K562 (cell line): ENCODE measurements around the gene IQCC. TPM values are rescaled to one million over a fixed set of nuclear protein-coding genes. Genes with fewer than 3 reads are reported as not detected.
A peak's percentile ranks its signal among the peaks of the same experiment; 100 is the strongest.

Experiments used
- CBFA2T2 ChIP-seq: fragments of 450-650 bp; conservative IDR thresholded peaks from 2 replicates; pipeline ENCODE4 v1.6.1; 2017; ENCODE audit warnings: mild to moderate bottlenecking
- CBFB ChIP-seq: sonication (generic); formaldehyde crosslinking; IDR thresholded peaks from 2 replicates; pipeline ENCODE4 v1.4.0; 2020; ENCODE audit warnings: mild to moderate bottlenecking, missing genetic modification reagents
- HNRNPK ChIP-seq: fragments of 200-400 bp; formaldehyde crosslinking; IDR thresholded peaks from one replicate; pipeline ENCODE4 v1.6.1; 2018; ENCODE audit warnings: mild to moderate bottlenecking, low read depth, low read length; ENCODE audit not compliant: poor library complexity, severe bottlenecking
- MBD2 ChIP-seq: sonication (generic); IDR thresholded peaks from 2 replicates; pipeline ENCODE4 v1.6.1; 2016; ENCODE audit warnings: low read depth, borderline replicate concordance
- PHB2 ChIP-seq: fragments of 450-650 bp; IDR thresholded peaks from 2 replicates; pipeline ENCODE4 v1.6.1; 2017; ENCODE audit warnings: low read depth
- RCOR1 ChIP-seq, 2 experiments: IDR thresholded peaks; 2 replicates each; pipeline ENCODE4 v1.6.1; 2012; ENCODE audit warnings: low read depth in 2 of 2, low read length in 2 of 2, borderline replicate concordance in 1 of 2, improper control_type of control experiment in 1 of 2
- SMC3 ChIP-seq: conservative IDR thresholded peaks from 2 replicates; pipeline ENCODE4 v1.6.1; 2011; ENCODE audit warnings: low read depth, low read length, improper control_type of control experiment; ENCODE audit not compliant: insufficient read depth
- TARDBP ChIP-seq: fragments of 450-650 bp; IDR thresholded peaks from 2 replicates; pipeline ENCODE4 v1.6.1; 2016
- TCF3 ChIP-seq: sonication (generic); formaldehyde crosslinking; IDR thresholded peaks from 2 replicates; pipeline ENCODE4 v1.4.0; 2020; ENCODE audit warnings: mild to moderate bottlenecking, missing genetic modification reagents
- XRCC5 ChIP-seq: fragments of 200-400 bp; formaldehyde crosslinking; IDR thresholded peaks from 2 replicates; pipeline ENCODE4 v1.6.1; 2017; ENCODE audit warnings: low read depth, mild to moderate bottlenecking, low read length
- ZC3H11A ChIP-seq: IDR thresholded peaks from 2 replicates; pipeline ENCODE4 v1.6.1; 2012; ENCODE audit warnings: low read depth, low read length, improper control_type of control experiment
- ZFP36 ChIP-seq: fragments of 150-350 bp; IDR thresholded peaks from 2 replicates; pipeline ENCODE4 v1.6.1; 2018; ENCODE audit warnings: low read length, low read depth; ENCODE audit not compliant: partially characterized antibody
- polyA plus RNA-seq, 8 experiments: library from polyadenylated mRNA; depleted of rRNA in 4 of 8; stranded (reverse) in 5 of 8; unstranded in 3 of 8; fragments of >200 nt; fragmentation: Nextera tagmentation in 2 of 8; fragmentation: Illumina TruSeq in 1 of 8; extraction: Ambion mirVana in 2 of 8; extraction: Trizol in 1 of 8; gene quantifications; 2 replicates each; pipeline versions ENCODE4 v1.2.1 to v1.2.3, GENCODE V29; 2011 to 2014; ENCODE audit warnings: inconsistent platforms in 1 of 8, missing spikeins in 1 of 8
- total RNA-seq, 7 experiments: library from RNA; depleted of rRNA in 6 of 7; stranded (reverse); fragments of >200 nt in 6 of 7; fragmentation: Illumina TruSeq in 2 of 7; extraction: Trizol in 2 of 7; gene quantifications; 2 replicates each; pipeline versions ENCODE4 v1.2.1 to v1.2.3, GENCODE V29; 2011 to 2021; ENCODE audit warnings: low replicate concordance in 1 of 7
- TF ChIP-seq, protein P1 (sequence below), 3 experiments: fragments of 200-800 bp in 1 of 3; fragments of 250-450 bp in 1 of 3; fragments of 450-650 bp in 1 of 3; sonication (Bioruptor Pico) in 1 of 3; sonication (Bioruptor generic) in 1 of 3; formaldehyde crosslinking in 1 of 3; IDR thresholded peaks; 2 replicates each; pipeline versions ENCODE4 v1.6.1 to v1.8.0; 2016 to 2022; ENCODE audit warnings: mild to moderate bottlenecking in 2 of 3, missing genetic modification characterization in 2 of 3, missing compliant biosample characterization in 1 of 3, moderate library complexity in 1 of 3
- TF ChIP-seq, protein P2 (sequence below): fragments of 450-650 bp; IDR thresholded peaks from 2 replicates; pipeline ENCODE4 v1.6.1; 2016; ENCODE audit warnings: borderline replicate concordance

Gene IQCC
- total and polyA plus RNA-seq, 9 of the 15 experiments (the other 6 are each of a cell fraction or from before 2014, with no cell fraction given), result 8.1 to 16.5 (median 10.7) TPM

DNA sequence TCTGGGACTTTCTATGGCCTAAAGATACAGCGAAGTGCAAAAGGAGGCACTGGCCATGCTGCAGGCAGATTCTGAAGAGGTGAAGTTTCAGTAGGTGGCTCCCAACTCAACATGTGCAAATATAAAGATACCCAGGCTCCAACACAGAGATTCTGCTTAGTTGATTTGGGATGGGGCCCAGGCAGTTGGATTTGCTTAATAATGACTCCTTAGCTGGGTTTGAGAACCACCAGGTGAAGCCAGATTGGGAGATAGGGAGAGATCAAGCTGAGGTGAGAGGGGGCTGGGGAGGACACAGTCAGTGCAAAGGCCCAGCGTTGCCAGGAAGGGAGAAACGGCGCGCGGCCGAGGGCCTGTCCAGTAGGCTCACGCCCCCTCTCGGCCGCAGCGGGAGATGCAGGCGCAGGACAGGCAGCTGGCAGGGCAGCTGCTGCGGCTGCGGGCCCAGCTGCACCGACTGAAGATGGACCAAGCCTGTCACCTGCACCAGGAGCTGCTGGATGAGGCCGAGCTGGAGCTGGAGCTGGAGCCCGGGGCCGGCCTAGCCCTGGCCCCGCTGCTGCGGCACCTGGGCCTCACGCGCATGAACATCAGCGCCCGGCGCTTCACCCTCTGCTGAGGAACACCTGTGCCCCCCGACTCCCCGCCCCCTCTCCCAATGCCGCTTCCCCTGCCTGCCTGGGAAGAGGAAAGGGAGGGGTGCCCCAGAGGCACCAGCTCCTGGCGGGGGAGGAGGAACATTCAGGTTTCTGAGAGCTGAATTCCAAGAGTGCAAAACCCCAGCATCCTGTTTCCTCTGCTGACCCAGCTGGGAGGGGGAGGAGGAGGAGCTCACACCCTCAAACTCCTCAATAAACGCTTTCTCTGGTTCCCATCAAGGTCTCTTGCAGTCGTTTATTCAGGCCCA is 42.8 kb downstream of the IQCC start (continued):
- TF ChIP-seq, protein P1, sequence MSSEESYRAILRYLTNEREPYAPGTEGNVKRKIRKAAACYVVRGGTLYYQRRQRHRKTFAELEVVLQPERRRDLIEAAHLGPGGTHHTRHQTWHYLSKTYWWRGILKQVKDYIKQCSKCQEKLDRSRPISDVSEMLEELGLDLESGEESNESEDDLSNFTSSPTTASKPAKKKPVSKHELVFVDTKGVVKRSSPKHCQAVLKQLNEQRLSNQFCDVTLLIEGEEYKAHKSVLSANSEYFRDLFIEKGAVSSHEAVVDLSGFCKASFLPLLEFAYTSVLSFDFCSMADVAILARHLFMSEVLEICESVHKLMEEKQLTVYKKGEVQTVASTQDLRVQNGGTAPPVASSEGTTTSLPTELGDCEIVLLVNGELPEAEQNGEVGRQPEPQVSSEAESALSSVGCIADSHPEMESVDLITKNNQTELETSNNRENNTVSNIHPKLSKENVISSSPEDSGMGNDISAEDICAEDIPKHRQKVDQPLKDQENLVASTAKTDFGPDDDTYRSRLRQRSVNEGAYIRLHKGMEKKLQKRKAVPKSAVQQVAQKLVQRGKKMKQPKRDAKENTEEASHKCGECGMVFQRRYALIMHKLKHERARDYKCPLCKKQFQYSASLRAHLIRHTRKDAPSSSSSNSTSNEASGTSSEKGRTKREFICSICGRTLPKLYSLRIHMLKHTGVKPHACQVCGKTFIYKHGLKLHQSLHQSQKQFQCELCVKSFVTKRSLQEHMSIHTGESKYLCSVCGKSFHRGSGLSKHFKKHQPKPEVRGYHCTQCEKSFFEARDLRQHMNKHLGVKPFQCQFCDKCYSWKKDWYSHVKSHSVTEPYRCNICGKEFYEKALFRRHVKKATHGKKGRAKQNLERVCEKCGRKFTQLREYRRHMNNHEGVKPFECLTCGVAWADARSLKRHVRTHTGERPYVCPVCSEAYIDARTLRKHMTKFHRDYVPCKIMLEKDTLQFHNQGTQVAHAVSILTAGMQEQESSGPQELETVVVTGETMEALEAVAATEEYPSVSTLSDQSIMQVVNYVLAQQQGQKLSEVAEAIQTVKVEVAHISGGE (CRISPR knock-in tag; IDR thresholded peaks at IDR 0.05), result peak in 1 of 3 experiments; percentile 15; a peak in 1 of 6 replicates
- TF ChIP-seq XRCC5 (0 out of 2 replicates have a peak, but pooled peaks have one; percentile 73), CBFA2T2 (peak; percentile 83), SMC3 (peak; percentile 83), CBFB (CRISPR knock-in tag) (no peak), HNRNPK (peak; percentile 86), TCF3 (CRISPR knock-in tag) (peak; percentile 34; the same call in 1 of the 2 replicates), RCOR1 (IDR thresholded peaks at IDR 0.05; ENCODE audit: borderline replicate concordance in 1 of 2, low read depth in 2 of 2, low read length in 2 of 2) (peak; percentile 40 to 97; a peak in 3 of 4 replicates), PHB2 (no peak), ZFP36 (peak; percentile 40), MBD2 (no peak), ZC3H11A (peak; percentile 60; the same call in 1 of the 2 replicates), TARDBP (peak; percentile 62; the same call in 1 of the 2 replicates)
- TF ChIP-seq, protein P2, sequence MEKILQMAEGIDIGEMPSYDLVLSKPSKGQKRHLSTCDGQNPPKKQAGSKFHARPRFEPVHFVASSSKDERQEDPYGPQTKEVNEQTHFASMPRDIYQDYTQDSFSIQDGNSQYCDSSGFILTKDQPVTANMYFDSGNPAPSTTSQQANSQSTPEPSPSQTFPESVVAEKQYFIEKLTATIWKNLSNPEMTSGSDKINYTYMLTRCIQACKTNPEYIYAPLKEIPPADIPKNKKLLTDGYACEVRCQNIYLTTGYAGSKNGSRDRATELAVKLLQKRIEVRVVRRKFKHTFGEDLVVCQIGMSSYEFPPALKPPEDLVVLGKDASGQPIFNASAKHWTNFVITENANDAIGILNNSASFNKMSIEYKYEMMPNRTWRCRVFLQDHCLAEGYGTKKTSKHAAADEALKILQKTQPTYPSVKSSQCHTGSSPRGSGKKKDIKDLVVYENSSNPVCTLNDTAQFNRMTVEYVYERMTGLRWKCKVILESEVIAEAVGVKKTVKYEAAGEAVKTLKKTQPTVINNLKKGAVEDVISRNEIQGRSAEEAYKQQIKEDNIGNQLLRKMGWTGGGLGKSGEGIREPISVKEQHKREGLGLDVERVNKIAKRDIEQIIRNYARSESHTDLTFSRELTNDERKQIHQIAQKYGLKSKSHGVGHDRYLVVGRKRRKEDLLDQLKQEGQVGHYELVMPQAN, result peak; percentile 48; the same call in 1 of the 2 replicates
